Stimulated activated CD8-positive, alpha-beta memory T cell treated with anti-CD3 and anti-CD28 coated beads, Interleukin-4, amount 100 ng/mL, for 4 hours (primary cell): ENCODE data around the gene IL1A.

Experiments used
- DNase-seq, 2 donors: peaks; one replicate each; pipeline ENCODE4 v3.0.0-alpha.2; 2020; ENCODE audit warnings: low read depth in 2 of 2, low spot score in 1 of 2

IL1A gene

DNA sequence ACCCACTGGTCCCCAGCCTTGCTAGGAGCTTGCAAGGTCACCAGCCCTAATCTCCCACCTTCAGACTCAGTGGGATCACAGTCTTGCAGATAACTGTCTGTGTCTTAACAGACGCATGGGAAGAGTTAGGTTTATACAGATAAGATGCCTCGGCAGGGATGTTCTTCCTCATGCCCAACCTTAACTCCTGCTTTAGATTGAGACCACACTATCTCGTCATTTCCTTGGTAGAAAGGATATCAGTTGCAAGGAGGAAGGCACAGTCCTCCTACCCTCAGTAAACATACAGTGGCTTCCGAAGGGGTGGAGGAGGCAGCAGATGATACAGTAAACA lies 56.3 kb downstream of the IL1A start:
- DNase-seq = no peak

DNA sequence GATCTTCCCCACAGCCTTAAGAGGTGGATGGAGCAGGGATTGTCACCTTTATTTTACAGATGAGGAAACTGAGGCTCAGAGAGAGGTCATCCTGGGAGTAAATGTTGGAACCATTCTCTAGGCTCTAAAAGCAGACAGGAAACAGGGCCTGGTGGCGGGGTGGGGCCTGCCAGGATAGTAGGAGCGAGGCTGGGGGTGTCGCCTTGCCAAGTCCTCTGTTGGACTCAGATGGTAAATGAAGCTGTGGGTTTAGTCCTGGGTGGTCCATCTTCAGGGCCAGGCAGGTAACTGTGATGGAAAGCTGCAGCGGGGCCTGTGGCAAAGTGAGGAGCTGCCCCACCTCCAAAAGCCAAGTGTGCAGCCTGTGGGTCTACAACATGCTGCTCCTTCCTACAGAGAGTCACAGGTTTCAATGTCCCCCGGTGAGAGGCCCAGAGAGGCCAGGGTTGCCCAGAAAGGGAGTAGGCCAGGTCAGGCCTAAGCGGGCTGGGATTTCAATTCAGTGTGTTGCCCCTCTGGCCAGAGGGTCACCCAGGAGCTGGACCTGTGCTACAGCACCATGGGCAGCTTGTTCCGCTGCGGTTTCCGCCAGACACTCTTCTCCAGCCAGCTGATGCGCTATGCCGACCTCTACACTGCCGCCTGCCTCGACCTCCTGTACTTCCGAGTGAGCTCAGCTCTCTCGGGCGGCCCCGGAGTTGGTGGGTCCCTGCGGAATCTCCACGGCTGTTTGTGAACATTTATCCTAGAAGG lies 56.8 kb downstream of the IL1A start:
- DNase-seq = no peak

DNA sequence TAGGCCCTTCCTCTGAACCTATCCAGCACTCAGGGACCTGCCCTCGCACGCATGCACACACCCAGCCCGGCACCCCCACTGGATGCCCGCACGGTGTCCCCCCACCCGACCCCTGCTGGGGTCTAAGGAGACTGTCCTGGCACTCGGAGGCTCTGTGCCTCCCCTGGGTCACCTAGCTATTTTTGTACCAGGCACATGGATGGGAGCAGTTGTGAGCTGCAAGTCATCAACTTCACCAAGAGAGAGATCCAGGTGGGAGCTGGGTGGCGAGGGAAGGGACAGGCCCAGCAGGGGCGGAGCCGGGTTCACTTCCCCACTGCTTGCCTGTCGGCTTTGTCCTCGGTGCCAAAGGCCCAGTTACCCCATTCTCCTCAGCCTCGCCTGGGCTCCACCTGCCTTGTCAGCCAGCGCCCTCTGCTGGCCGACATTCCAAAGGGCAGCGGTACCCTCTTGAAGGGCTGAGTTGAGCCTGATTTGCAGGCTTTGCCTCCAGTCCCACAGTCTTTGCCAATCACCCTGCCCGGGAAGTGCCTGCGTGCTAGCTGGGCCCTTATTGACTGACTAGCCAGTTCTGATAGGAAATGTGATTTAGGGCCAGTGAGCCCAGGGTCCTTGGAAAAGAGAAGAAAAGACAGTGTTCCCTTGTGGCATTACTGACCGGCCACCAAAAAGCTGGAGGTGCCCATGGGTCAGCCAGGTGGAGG lies 57.7 kb downstream of the IL1A start:
- peak; percentile 67 to 73 for DNase-seq

DNA sequence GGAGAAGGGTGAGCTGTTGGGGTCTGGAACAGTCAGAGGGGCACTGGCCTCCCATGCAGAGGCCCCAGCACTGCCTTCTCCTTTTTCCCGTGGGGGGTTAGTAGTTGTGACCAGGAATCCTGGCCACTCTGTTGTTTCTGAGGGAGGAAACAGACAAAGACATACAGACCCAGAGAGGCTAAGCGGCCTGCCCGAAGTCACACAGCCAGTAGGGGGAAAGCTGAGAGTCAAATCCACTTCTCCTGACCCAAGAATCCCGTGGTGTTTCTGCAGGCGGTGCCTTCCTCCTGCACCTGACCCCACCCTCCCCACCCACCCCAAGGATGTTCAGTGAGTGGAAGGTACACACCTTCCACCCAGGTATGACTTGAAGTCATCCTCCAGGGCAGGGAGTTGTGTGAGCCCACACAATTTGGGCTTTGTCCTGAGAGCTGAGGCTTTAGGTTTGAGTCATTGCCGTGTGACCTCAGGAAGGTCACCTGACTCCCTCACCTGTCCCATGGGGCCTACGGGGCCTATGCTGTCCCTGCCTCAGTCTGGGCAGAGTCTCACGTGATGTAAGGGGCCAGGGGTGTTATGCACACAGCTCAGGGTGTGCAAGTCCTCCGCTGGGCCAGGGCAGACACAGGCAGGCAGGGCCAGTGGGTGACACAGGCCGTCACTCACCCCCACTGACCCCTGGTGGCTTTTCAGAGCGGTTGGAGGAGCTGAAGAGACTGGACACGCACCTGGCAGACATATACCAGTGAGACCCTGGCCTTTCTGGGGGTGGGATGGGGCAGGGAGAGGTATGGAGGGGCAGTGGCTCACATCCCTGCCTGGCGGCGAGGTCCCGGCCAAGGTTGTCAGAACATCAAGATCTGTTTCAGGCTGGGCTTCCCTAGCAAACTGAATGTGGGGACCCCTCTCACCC lies 58.5 kb downstream of the IL1A start:
- no peak for DNase-seq

DNA sequence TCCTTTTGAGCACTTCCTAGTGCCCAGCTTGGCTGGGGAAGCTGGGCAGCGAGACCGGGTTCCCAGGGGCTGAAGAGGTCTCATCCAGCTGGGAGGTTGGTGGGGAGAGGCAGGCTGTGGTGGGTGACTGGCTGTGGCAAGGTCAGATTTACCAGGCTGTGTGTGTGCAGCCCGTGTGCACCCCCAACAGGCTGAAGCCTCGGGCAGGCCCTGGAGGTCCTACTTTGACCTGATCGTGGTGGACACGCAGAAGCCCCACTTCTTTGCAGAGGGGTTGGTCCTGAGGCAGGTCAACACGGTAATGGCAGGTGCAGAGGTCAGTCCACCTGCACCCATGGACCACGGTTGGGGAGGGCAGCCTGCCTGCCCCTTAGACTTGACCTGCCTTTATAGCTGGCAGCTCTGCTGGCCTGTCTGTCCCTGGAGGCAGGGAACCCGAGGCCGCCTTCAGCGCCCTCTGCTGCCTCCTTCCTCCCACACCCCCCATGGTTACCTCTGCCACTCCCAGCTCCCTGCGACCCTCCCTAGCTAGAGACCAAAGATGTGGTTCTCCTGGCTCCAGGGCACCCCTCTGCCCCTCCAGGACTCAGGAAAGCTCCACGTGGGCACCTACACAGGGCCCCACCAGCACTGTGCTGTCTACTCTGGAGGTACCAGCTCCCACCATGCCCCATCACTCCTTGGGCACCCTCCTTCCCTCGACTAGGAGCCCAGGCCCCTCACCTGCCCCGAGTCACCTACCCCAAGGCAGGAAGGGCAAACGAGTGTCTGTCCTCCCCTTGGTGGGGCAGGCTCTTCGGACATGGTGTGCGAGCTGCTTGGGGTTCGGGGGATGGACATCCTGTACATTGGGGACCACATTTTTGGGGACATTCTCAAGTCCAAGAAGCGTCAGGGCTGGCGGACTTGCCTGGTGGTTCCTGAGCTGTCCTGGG lies 59.4 kb downstream of the IL1A start:
- DNase-seq = no peak

DNA sequence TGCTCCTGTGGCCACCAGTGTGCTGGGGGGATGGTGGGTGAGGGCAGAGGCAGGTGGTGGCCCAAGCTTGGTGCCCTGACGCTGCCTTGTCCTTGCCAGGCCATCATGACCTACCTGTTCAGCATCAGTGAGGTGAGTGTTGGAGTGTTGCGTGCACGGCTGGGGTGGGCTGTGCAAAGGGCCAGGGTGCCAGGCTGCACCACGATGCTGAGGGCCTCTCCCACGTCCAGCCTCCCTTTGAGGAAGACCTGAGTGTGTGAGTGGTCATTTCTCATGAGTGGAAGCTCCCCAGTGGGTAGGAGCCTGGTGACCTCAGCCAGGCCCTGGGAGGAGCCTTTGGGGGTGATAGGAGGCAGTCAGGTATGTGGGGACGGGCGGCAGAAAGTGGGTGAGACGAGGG lies 60.3 kb downstream of the IL1A start:
- no peak for DNase-seq
